Endothelial cell of umbilical vein (primary cell): ENCODE results near the gene NUP214. TPM values are rescaled to one million over a fixed set of nuclear protein-coding genes. Genes with fewer than 3 reads are reported as not detected.
"Not testable (repeated sequence)": the region's sequence is repeated elsewhere in the genome, so short reads cannot be mapped to it uniquely, and the experiment has no call there.

Experiments
- BruUV-seq: library from RNA; stranded (reverse); fragments of 400-500 nt; replicated peaks from 2 replicates; lab custom pipeline; 2021; lab: Mats Ljungman, UMichigan
- CTCF ChIA-PET: fragments of 300-600, 350-600 bp; sonication (Branson Sonifier 250); formaldehyde crosslinking; loops from one replicate; lab custom pipeline; 2021; ENCODE audit warnings: antibody characterized with exemption, inconsistent platforms; lab: Charles Lee
- POLR2A ChIA-PET: fragments of 300-600, 350-600 bp; sonication (Branson Sonifier 250); formaldehyde crosslinking; loops from one replicate; lab custom pipeline; 2021; ENCODE audit warnings: antibody characterized with exemption, inconsistent platforms; lab: Charles Lee
- DNase-seq: peaks from one replicate; pipeline ENCODE4 v3.0.0-alpha.2; 2011; ENCODE audit warnings: low read depth, low spot score
- FAIRE-seq: peaks from 2 replicates; lab custom pipeline; 2011; peaks lifted over from hg19 to GRCh38; lab: Jason Lieb, UNC
- H2AFZ ChIP-seq: 2 replicates; pipeline ENCODE4 v1.6.0; 2012; ENCODE audit warnings: low read depth, low read length, control low read depth, inconsistent platforms
- H3K27ac ChIP-seq: 2 replicates; pipeline ENCODE4 v1.5.1; 2011; ENCODE audit warnings: low read depth, mild to moderate bottlenecking, control low read depth, low read length, moderate library complexity; ENCODE audit not compliant: insufficient read depth
- H3K27me3 ChIP-seq, 2 experiments: 2 replicates each; pipeline versions ENCODE4 v1.6.0 to v1.6.1; 2011; ENCODE audit warnings: low read length in 2 of 2, mixed read lengths in 1 of 2; ENCODE audit not compliant: control insufficient read depth in 2 of 2, insufficient read depth in 2 of 2
- H3K36me3 ChIP-seq, 2 experiments: 2 replicates in 1 of 2; 3 replicates in 1 of 2; pipeline ENCODE4 v1.5.1; 2011; ENCODE audit warnings: low read length in 2 of 2, mild to moderate bottlenecking in 1 of 2, moderate library complexity in 1 of 2; ENCODE audit not compliant: control insufficient read depth in 2 of 2, insufficient read depth in 2 of 2; ENCODE audit errors: extremely low read depth in 1 of 2
- H3K4me1 ChIP-seq: 3 replicates; pipeline ENCODE4 v1.5.1; 2011; ENCODE audit warnings: mild to moderate bottlenecking, low read length; ENCODE audit not compliant: control insufficient read depth, insufficient read depth; ENCODE audit errors: extremely low read depth
- H3K4me2 ChIP-seq: 2 replicates; pipeline ENCODE4 v1.6.1; 2011; ENCODE audit warnings: low read length, control low read depth, mixed read lengths; ENCODE audit not compliant: insufficient read depth
- H3K4me3 ChIP-seq, 3 experiments: fragments of 200-600 bp in 1 of 3; sonication (generic), shearing (Covaris generic) in 1 of 3; replicated peaks in 1 of 3; 2 replicates each; pipeline ENCODE4 v1.5.1; 2011 to 2016; ENCODE audit warnings: control low read depth in 3 of 3, low read length in 3 of 3, mild to moderate bottlenecking in 2 of 3, inconsistent platforms in 1 of 3, low read depth in 1 of 3, moderate library complexity in 1 of 3; ENCODE audit not compliant: insufficient read depth in 1 of 3
- H3K79me2 ChIP-seq: 2 replicates; pipeline ENCODE4 v1.6.0; 2012; ENCODE audit warnings: low read length, inconsistent platforms; ENCODE audit not compliant: control insufficient read depth, insufficient read depth
- H3K9ac ChIP-seq: replicated peaks from 2 replicates; pipeline ENCODE3; 2011; ENCODE audit warnings: low read length, control low read depth; ENCODE audit not compliant: insufficient read depth; ENCODE audit errors: extremely low read depth
- H3K9me1 ChIP-seq: replicated peaks from 3 replicates; pipeline ENCODE4 v1.6.0; 2011; ENCODE audit warnings: mild to moderate bottlenecking, low read length; ENCODE audit not compliant: control insufficient read depth, insufficient read depth; ENCODE audit errors: extremely low read depth
- H3K9me3 ChIP-seq: replicated peaks from 2 replicates; pipeline ENCODE4 v1.5.1; 2012; ENCODE audit warnings: low read length, inconsistent platforms; ENCODE audit not compliant: control insufficient read depth, insufficient read depth
- H4K20me1 ChIP-seq: replicated peaks from 2 replicates; pipeline ENCODE3; 2011; ENCODE audit warnings: mild to moderate bottlenecking, low read length; ENCODE audit not compliant: control insufficient read depth, insufficient read depth; ENCODE audit errors: extremely low read depth
- EZH2 ChIP-seq: IDR thresholded peaks from 2 replicates; pipeline ENCODE4 v1.6.1; 2012; ENCODE audit warnings: borderline replicate concordance, low read depth, mild to moderate bottlenecking, moderate library complexity, low read length, inconsistent platforms; ENCODE audit not compliant: severe bottlenecking
- FOS ChIP-seq: IDR thresholded peaks from 2 replicates; pipeline ENCODE4 v1.6.1; 2011; ENCODE audit warnings: mild to moderate bottlenecking, low read length, moderate library complexity, borderline replicate concordance; ENCODE audit not compliant: insufficient read depth
- GATA2 ChIP-seq: IDR thresholded peaks from 2 replicates; pipeline ENCODE4 v1.7.0; 2011; ENCODE audit warnings: low read depth, mild to moderate bottlenecking, moderate library complexity, mixed read lengths, low read length; ENCODE audit not compliant: insufficient read length, insufficient read depth
- JUN ChIP-seq: IDR thresholded peaks from 2 replicates; pipeline ENCODE4 v1.6.1; 2011; ENCODE audit warnings: borderline replicate concordance, low read depth; ENCODE audit not compliant: insufficient read length, insufficient read depth
- MYC ChIP-seq: IDR thresholded peaks from one replicate; pipeline ENCODE4 v1.6.1; 2011; ENCODE audit warnings: mild to moderate bottlenecking, low read depth, low read length
- POLR2A ChIP-seq: IDR thresholded peaks from 2 replicates; pipeline ENCODE4 v1.6.1; 2012; ENCODE audit warnings: low read depth, mild to moderate bottlenecking, control low read depth, low read length
- POLR2AphosphoS5 ChIP-seq: IDR thresholded peaks from 2 replicates; pipeline ENCODE4 v1.6.1; 2012; ENCODE audit warnings: low read depth, mild to moderate bottlenecking, control low read depth, low read length, moderate library complexity; ENCODE audit not compliant: insufficient read depth
- dilution Hi-C: fragments of 300-500 bp; cut with MboI; formaldehyde crosslinking; loops from one replicate; pipeline ENCODE4 v1.15.0; 2019; ENCODE audit warnings: low sequenced_read_pairs; ENCODE audit not compliant: extremely low pct_ligation_motif_present
- intact Hi-C: fragments of 100-400 bp; cut with micrococcal nuclease; formaldehyde crosslinking; loops from one replicate; pipeline ENCODE4 v1.10.0; 2022
- polyA plus RNA-seq, 4 experiments: library from polyadenylated mRNA; depleted of rRNA in 3 of 4; stranded (reverse) in 3 of 4; unstranded in 1 of 4; fragments of >200 nt; gene quantifications; 2 replicates each; pipeline versions ENCODE4 v1.2.1 to v1.2.3, GENCODE V29; 2011 to 2012; ENCODE audit warnings: missing spikeins in 1 of 4
- total RNA-seq: library from RNA; stranded (reverse); gene quantifications from 2 replicates; pipeline ENCODE4 v1.2.3, GENCODE V29; 2021
- TF ChIP-seq, protein P1 (sequence below): IDR thresholded peaks from 2 replicates; pipeline ENCODE4 v1.6.1; 2011; ENCODE audit not compliant: insufficient read depth, insufficient read length
- TF ChIP-seq, protein P2 (sequence below), 2 donors: IDR thresholded peaks; 1 replicate in 1 of 2; 2 replicates in 1 of 2; pipeline ENCODE4 v1.5.1; 2011; ENCODE audit warnings: low read length in 2 of 2, mild to moderate bottlenecking in 2 of 2, moderate library complexity in 2 of 2, control low read depth in 1 of 2, inconsistent platforms in 1 of 2, low read depth in 1 of 2; ENCODE audit not compliant: insufficient read depth in 1 of 2; ENCODE audit errors: extremely low read depth in 1 of 2

NUP214 gene
- total and polyA plus RNA-seq, 2 donors (not counting 3 experiments of a cell fraction or from before 2014, with no cell fraction given), result 28.7 to 65.9 TPM

DNA sequence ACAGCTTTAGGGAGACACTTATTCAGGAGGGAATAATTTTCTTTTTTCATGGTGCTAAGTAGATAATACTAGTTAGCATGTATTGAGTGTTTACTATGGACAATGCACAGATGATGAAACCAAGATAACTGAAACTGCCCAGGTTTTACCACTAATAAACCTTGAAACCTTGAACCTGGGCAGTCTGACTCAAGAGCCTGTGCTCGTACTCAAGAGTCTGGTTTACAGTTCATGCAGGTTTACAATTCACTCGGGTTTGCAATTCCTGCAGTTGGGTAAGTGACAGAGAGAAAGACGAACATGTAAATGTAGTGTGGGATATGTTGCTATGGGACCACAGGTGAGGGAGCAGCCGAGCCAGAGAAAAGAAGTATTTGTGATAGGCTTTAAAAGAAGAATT lies 28.2 kb downstream of the NUP214 start:
- Histone ChIP-seq H3K27me3 (no peaks in the 10 kb centered on the region), H2AFZ (no peak overlapping the region), H3K9me1 (no peaks in the 10 kb centered on the region), H3K4me3 (no peak overlapping the region), H3K4me2 (no peak overlapping the region), H3K9ac (no peak overlapping the region), H3K27ac (no peak overlapping the region), H3K36me3 (peaks cover 14 to 27% of the 10 kb centered on the region in 2 experiments), H3K4me1 (no peaks in the 10 kb centered on the region), H4K20me1 (no peaks in the 10 kb centered on the region), H3K79me2 (no peaks in the 10 kb centered on the region), H3K9me3 (no peaks in the 10 kb centered on the region)
- no peak for TF ChIP-seq MYC
- no peak for TF ChIP-seq FOS
- TF ChIP-seq JUN, result no peak
- TF ChIP-seq EZH2, result no peak
- no peak for TF ChIP-seq POLR2A
- TF ChIP-seq, protein P1, sequence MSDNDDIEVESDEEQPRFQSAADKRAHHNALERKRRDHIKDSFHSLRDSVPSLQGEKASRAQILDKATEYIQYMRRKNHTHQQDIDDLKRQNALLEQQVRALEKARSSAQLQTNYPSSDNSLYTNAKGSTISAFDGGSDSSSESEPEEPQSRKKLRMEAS, result no peak
- TF ChIP-seq, protein P2, sequence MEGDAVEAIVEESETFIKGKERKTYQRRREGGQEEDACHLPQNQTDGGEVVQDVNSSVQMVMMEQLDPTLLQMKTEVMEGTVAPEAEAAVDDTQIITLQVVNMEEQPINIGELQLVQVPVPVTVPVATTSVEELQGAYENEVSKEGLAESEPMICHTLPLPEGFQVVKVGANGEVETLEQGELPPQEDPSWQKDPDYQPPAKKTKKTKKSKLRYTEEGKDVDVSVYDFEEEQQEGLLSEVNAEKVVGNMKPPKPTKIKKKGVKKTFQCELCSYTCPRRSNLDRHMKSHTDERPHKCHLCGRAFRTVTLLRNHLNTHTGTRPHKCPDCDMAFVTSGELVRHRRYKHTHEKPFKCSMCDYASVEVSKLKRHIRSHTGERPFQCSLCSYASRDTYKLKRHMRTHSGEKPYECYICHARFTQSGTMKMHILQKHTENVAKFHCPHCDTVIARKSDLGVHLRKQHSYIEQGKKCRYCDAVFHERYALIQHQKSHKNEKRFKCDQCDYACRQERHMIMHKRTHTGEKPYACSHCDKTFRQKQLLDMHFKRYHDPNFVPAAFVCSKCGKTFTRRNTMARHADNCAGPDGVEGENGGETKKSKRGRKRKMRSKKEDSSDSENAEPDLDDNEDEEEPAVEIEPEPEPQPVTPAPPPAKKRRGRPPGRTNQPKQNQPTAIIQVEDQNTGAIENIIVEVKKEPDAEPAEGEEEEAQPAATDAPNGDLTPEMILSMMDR (IDR thresholded peaks at IDR 0.05; ENCODE audit: extremely low read depth in 1 of 2, insufficient read depth in 1 of 2, low read depth in 1 of 2, low read length in 2 of 2), result no peak
- TF ChIP-seq POLR2AphosphoS5, result no peak
- no peak for TF ChIP-seq GATA2
- ChIA-PET POLR2A (no interaction called here), CTCF (interaction anchor here (1.7 kb wide), 1 partner anchor 11 kb away, joined by 3 read pairs; no protein-coding TSS in a partner anchor)
- no TSS peak for BruUV-seq
- no peak for FAIRE-seq
- intact Hi-C loops, result loop anchor here (5.0 kb wide), 1 partner anchor 96 kb away; no protein-coding TSS in a partner anchor
- dilution Hi-C loops, result no loop called here
- DNase-seq, result no peak

DNA sequence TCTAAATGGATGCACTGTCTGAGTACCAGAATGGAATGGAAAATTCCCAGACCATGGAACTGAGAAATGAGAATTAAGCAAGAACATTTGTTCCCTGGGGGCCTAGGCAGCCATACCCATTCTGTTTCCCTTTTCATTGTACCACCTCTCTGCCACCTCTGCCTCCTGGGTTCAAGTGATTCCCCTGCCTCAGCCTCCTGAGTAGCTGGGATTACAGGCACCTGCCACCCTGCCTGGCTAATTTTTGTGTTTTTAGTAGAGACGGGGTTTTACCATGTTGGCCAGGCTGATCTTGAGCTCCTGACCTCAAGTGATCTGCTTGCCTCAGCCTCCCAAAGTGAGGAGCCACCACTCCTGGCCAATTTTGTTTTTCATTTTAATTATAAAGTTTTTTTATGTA lies 33.3 kb downstream of the NUP214 start:
- H3K79me2 ChIP-seq, CTCF ChIA-PET, H3K9me3 ChIP-seq, H4K20me1 ChIP-seq, H3K4me1 ChIP-seq, dilution Hi-C loops, BruUV-seq, H3K4me2 ChIP-seq, intact Hi-C loops, POLR2A ChIA-PET, H3K27ac ChIP-seq, FAIRE-seq, H2AFZ ChIP-seq, H3K27me3 ChIP-seq, H3K9me1 ChIP-seq, DNase-seq, H3K4me3 ChIP-seq, H3K9ac ChIP-seq: not testable (repeated sequence)
- peaks cover 8 to 12% of the 10 kb centered on the region in 2 experiments for H3K36me3 ChIP-seq
